Bone marrow (tissue), 2 donors: ENCODE measurements around the gene MYH7B.

Experiments used
- DNase-seq, 2 donors: peaks; one replicate each; lab custom pipeline; 2025; lab: John Stamatoyannopoulos, UW

Gene MYH7B

GRCh38 chr20:34945315-34946077 is 10.2 kb upstream of the MYH7B start:
- DNase-seq, result no peak

GRCh38 chr20:34946661-34947060 is 9.0 kb upstream of the MYH7B start:
- DNase-seq, result no peak

- DNase-seq, result no peak
Observed at GRCh38 chr20:34947336-34947735, 8.3 kb upstream of the MYH7B start.

GRCh38 chr20:34948030-34948429 is 7.6 kb upstream of the MYH7B start:
- DNase-seq, result no peak

GRCh38 chr20:34949120-34949519 is 6.5 kb upstream of the MYH7B start:
- no peak for DNase-seq

GRCh38 chr20:34951252-34951651 is 4.4 kb upstream of the MYH7B start:
- DNase-seq, result no peak

- DNase-seq, result no peak
Observed at GRCh38 chr20:34951652-34952051, 4.0 kb upstream of the MYH7B start.

GRCh38 chr20:34952671-34953070 is 3.0 kb upstream of the MYH7B start:
- DNase-seq, result no peak

- DNase-seq, result no peak
Observed at GRCh38 chr20:34953960-34954359, 1.7 kb upstream of the MYH7B start.

- DNase-seq, result no peak
Observed at GRCh38 chr20:34954904-34955230, 801 bp upstream of the MYH7B start.

- DNase-seq, result no peak
Observed at GRCh38 chr20:34956041-34956458, 382 bp downstream of the MYH7B start.

- no peak for DNase-seq
Observed at GRCh38 chr20:34956751-34957472, 1.2 kb downstream of the MYH7B start.

GRCh38 chr20:34964486-34964885 is 8.8 kb downstream of the MYH7B start:
- no peak for DNase-seq

- DNase-seq, result no peak
Observed at GRCh38 chr20:34965051-34965450, 9.4 kb downstream of the MYH7B start.

GRCh38 chr20:34967421-34967820 is 11.8 kb downstream of the MYH7B start:
- DNase-seq, result no peak

GRCh38 chr20:34968042-34968775 is 12.5 kb downstream of the MYH7B start:
- DNase-seq, result no peak

GRCh38 chr20:34970193-34970840 is 14.6 kb downstream of the MYH7B start:
- no peak for DNase-seq

GRCh38 chr20:34970846-34971560 is 15.3 kb downstream of the MYH7B start:
- no peak for DNase-seq

- DNase-seq, result no peak
Observed at GRCh38 chr20:34971561-34972235, 16.0 kb downstream of the MYH7B start.

GRCh38 chr20:34974246-34974645 is 18.6 kb downstream of the MYH7B start:
- DNase-seq, result no peak

- no peak for DNase-seq
Observed at GRCh38 chr20:34976286-34976685, 20.6 kb downstream of the MYH7B start.
